Lung (tissue), 12 donors: ENCODE results near the gene DIP2C. TPM values are rescaled to one million over a fixed set of nuclear protein-coding genes. Genes with fewer than 3 reads are reported as not detected.

Experiments
- ATAC-seq: fragments of 200-7000 bp; cut with Tn5 transposase; one replicate; pipeline ENCODE4 v1.9.1; 2020; ENCODE audit warnings: moderate number of reproducible peaks; ENCODE audit not compliant: insufficient read depth, low FRiP score
- DNase-seq, 3 donors: peaks; one replicate each; pipeline ENCODE4 v3.0.0-alpha.2; 2013 to 2017
- H3K27ac ChIP-seq, 2 donors: one replicate each; pipeline ENCODE4 v1.5.1; 2013; ENCODE audit warnings: mild to moderate bottlenecking in 2 of 2, moderate library complexity in 2 of 2, control low read depth in 1 of 2, inconsistent platforms in 1 of 2, low read depth in 1 of 2, low read length in 1 of 2
- H3K27me3 ChIP-seq, 3 donors: one replicate each; pipeline ENCODE4 v1.5.1; 2013; ENCODE audit warnings: low read length in 2 of 3; ENCODE audit not compliant: control insufficient read depth in 3 of 3, insufficient read depth in 3 of 3
- H3K36me3 ChIP-seq, 4 donors: one replicate each; pipeline ENCODE4 v1.5.1; 2013; ENCODE audit warnings: low read length in 4 of 4, mild to moderate bottlenecking in 1 of 4, moderate library complexity in 1 of 4; ENCODE audit not compliant: control insufficient read depth in 4 of 4, insufficient read depth in 4 of 4
- H3K4me1 ChIP-seq, 5 donors: one replicate each; pipeline ENCODE4 v1.5.1; 2013; ENCODE audit warnings: low read length in 5 of 5, mild to moderate bottlenecking in 2 of 5, moderate library complexity in 1 of 5; ENCODE audit not compliant: control insufficient read depth in 5 of 5, insufficient read depth in 5 of 5
- H3K4me3 ChIP-seq: one replicate; pipeline ENCODE4 v1.5.1; 2013; ENCODE audit warnings: mild to moderate bottlenecking, control low read depth, moderate library complexity
- H3K9ac ChIP-seq, 2 donors: one replicate each; pipeline ENCODE4 v1.5.1; 2013; ENCODE audit warnings: low read length in 2 of 2, control low read depth in 1 of 2; ENCODE audit not compliant: insufficient read depth in 1 of 2
- H3K9me3 ChIP-seq, 4 donors: one replicate each; pipeline ENCODE4 v1.5.1; 2013; ENCODE audit warnings: low read length in 3 of 4, mild to moderate bottlenecking in 1 of 4, moderate library complexity in 1 of 4; ENCODE audit not compliant: control insufficient read depth in 4 of 4, insufficient read depth in 3 of 4
- WGBS, 2 donors: extraction: QIAGEN DNeasy Blood & Tissue Kit; methylation state at CpG; one replicate each; pipeline ENCODE4 v1.1.7; 2013; 5-methylcytosine and 5-hydroxymethylcytosine counted together
- polyA plus RNA-seq, 2 donors: library from polyadenylated mRNA; stranded (reverse); fragments of 200-250 nt; gene quantifications; one replicate each; pipeline ENCODE4 v1.2.1, GENCODE V29; 2013
- total RNA-seq, 2 donors: library from RNA; depleted of rRNA in 1 of 2; stranded (reverse); fragments of >200 nt in 1 of 2; gene quantifications; one replicate each; pipeline ENCODE4 v1.2.1, GENCODE V29; 2014 to 2021
- TF ChIP-seq, protein P1 (sequence below): IDR thresholded peaks from 2 replicates; pipeline ENCODE4 v1.5.1; 2012; ENCODE audit warnings: mild to moderate bottlenecking; ENCODE audit errors: control extremely low read depth, extremely low read depth
- donor health status: control.
- donor health status: control.
- donor health status: Bipolar disorder and iron deficiency.
- donor health status: healthy.
- donor health status: DM: yes; HTN: yes; CAD: no.

DIP2C gene
- total and polyA plus RNA-seq, 4 donors, result 3.6 to 20.0 (median 9.5) TPM

DNA sequence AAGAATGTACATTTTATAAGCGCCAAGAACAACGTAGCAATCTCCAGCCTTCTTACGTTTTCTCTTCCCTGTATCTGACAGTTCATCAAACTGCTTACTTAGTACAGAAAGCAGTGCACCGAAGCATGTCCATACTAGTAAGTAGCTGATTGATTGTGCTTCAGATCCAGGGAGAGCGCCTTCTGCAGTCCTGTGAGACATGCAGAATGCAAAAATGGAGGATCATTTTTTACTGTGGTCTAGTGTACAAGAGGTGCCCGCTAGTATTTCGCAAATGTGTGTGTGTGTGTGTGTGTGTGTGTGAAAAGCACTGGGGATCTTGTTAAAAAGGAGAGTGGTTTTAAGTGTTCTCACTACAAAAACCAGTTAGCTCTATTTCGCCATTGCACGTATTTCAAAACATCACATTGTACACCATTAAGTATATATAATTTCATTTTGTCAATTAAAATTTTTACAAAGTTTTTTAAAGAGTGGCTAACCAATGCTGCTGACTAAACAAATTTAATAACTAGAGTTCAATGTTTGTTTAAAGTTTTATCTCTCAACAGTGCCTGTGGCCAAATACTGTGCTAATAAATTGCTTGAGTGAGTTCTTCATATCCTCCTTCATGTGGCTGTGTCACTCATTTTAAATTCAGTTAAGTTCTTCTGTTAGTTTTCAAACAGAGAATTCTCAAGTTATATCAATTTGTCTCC is 454.6 kb downstream of the DIP2C start:
- TF ChIP-seq, protein P1, sequence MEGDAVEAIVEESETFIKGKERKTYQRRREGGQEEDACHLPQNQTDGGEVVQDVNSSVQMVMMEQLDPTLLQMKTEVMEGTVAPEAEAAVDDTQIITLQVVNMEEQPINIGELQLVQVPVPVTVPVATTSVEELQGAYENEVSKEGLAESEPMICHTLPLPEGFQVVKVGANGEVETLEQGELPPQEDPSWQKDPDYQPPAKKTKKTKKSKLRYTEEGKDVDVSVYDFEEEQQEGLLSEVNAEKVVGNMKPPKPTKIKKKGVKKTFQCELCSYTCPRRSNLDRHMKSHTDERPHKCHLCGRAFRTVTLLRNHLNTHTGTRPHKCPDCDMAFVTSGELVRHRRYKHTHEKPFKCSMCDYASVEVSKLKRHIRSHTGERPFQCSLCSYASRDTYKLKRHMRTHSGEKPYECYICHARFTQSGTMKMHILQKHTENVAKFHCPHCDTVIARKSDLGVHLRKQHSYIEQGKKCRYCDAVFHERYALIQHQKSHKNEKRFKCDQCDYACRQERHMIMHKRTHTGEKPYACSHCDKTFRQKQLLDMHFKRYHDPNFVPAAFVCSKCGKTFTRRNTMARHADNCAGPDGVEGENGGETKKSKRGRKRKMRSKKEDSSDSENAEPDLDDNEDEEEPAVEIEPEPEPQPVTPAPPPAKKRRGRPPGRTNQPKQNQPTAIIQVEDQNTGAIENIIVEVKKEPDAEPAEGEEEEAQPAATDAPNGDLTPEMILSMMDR, result no peak
- H3K9ac ChIP-seq, result no peak overlapping the region
- no peak for ATAC-seq
- H3K4me3 ChIP-seq, result no peak overlapping the region
- H3K27me3 ChIP-seq, result no peaks in the 10 kb centered on the region
- peaks cover 0 to 16% (median 0%) of the 10 kb centered on the region in 5 donors for H3K4me1 ChIP-seq
- no peak overlapping the region for H3K27ac ChIP-seq
- WGBS, 2 donors, result 77 to 85% methylated on average over 9 of the region's 9 CpGs
- H3K9me3 ChIP-seq, result no peaks in the 10 kb centered on the region
- DNase-seq, result peak in 2 of 3 donors; percentile 10 to 29
- H3K36me3 ChIP-seq, result peaks cover 0 to 10% (median 3%) of the 10 kb centered on the region in 4 donors

DNA sequence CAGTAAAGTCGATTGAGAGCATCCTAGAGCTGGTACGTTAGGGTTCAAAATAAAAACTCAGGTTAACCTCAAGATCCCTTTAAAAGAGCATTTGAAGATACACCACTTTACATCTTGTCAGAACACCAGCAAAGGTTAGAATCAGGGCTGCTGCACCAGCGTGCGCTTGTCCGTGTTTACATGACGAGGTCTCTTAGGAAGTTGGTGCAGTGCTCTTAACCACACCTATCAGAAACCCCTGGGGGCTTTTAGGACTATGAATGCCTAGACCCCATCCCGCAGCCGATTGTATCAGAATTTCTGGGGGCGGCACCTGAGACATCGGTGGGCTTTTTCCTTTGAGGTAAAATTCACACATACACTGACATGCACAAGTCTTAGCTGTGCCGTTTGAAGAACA is 456.6 kb downstream of the DIP2C start:
- ATAC-seq, result no peak
- 97% methylated on average over 11 of the region's 11 CpGs for WGBS, 2 donors

DNA sequence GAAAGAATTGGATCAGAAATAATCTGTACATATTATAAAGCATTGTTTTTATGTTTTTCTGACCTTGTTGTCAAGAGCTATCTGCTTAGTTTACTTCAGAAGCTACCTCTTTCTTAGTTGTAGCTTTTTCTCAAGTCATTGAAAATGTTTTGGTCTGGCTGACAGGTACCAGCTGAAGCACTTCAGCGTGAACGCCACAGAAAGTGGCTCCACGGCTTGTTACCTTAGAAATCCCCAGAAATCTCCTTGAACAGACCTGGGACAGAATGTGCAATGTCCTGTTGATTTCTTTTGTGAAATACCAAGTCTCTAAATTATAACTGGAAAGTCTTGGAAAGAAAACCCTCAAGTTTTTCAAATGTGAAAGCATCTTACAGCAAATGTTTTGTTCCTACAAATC is 457.4 kb downstream of the DIP2C start:
- Histone ChIP-seq H3K27ac (no peak overlapping the region), H3K36me3 (peaks cover 0 to 3% (median 0%) of the 10 kb centered on the region in 4 donors), H3K4me3 (no peak overlapping the region), H3K9ac (no peak overlapping the region), H3K9me3 (no peaks in the 10 kb centered on the region), H3K27me3 (no peaks in the 10 kb centered on the region), H3K4me1 (peaks cover 0 to 16% (median 0%) of the 10 kb centered on the region in 5 donors)
- DNase-seq (no peak), ATAC-seq (no peak)
- 88 to 91% methylated on average over 3 of the region's 3 CpGs for WGBS, 2 donors
- TF ChIP-seq, protein P1, result no peak

More for the DNA sequence above, 456.6 kb downstream of the DIP2C start:
- Histone ChIP-seq H3K9ac (no peak overlapping the region), H3K4me1 (peaks cover 0 to 16% (median 0%) of the 10 kb centered on the region in 5 donors), H3K36me3 (peaks cover 0 to 6% (median 3%) of the 10 kb centered on the region in 4 donors), H3K9me3 (no peaks in the 10 kb centered on the region), H3K4me3 (no peak overlapping the region), H3K27me3 (no peaks in the 10 kb centered on the region), H3K27ac (no peak overlapping the region)
- TF ChIP-seq, protein P1, result no peak
- no peak for DNase-seq
